Thyroid gland (tissue), 4 donors: ENCODE data around the gene NRBF2.

Experiments
- POLR2A ChIP-seq, 2 donors: fragments of 450-650 bp; IDR thresholded peaks; one replicate each; pipeline ENCODE4 v1.6.1; 2017; ENCODE audit warnings: antibody characterized with exemption in 2 of 2, mild to moderate bottlenecking in 2 of 2, moderate library complexity in 1 of 2
- TF ChIP-seq, protein P1 (sequence below), 6 experiments: fragments of 200-600 bp in 3 of 6; fragments of 450-650 bp in 3 of 6; sonication (generic) in 3 of 6; IDR thresholded peaks; one replicate each; pipeline ENCODE4 v1.5.1; 2016 to 2019; ENCODE audit warnings: antibody characterized with exemption in 6 of 6, mild to moderate bottlenecking in 2 of 6, inconsistent platforms in 1 of 6, moderate library complexity in 1 of 6

DNA sequence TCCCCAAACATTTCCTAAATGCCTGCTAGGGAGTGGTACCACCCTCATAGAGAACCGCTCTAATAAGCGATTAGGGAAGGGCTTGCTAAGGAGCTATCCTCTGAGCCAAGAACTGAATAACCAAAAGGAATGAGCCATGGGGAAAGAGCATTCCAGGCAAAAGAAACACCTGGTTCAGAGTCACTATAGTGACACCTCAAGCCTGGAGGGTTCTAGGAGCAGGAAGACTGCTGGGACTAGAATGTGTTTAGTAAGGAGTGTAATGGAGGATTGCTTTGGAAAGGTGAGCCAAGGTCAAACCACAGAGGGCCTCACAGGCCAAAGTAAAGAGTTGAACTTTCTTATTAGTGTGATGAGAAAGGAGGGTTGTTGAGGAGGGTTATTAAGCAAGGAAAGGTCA is 38.7 kb upstream of the NRBF2 start:
- TF ChIP-seq, protein P1, sequence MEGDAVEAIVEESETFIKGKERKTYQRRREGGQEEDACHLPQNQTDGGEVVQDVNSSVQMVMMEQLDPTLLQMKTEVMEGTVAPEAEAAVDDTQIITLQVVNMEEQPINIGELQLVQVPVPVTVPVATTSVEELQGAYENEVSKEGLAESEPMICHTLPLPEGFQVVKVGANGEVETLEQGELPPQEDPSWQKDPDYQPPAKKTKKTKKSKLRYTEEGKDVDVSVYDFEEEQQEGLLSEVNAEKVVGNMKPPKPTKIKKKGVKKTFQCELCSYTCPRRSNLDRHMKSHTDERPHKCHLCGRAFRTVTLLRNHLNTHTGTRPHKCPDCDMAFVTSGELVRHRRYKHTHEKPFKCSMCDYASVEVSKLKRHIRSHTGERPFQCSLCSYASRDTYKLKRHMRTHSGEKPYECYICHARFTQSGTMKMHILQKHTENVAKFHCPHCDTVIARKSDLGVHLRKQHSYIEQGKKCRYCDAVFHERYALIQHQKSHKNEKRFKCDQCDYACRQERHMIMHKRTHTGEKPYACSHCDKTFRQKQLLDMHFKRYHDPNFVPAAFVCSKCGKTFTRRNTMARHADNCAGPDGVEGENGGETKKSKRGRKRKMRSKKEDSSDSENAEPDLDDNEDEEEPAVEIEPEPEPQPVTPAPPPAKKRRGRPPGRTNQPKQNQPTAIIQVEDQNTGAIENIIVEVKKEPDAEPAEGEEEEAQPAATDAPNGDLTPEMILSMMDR (IDR thresholded peaks at IDR 0.05), result no peak
- no peak for TF ChIP-seq POLR2A (IDR thresholded peaks at IDR 0.05)
